IPS DF 4.7 (cell line): Measurements from ENCODE around the gene TYW3.
"Not testable (repeated sequence)": the region's sequence is repeated elsewhere in the genome, so short reads cannot be mapped to it uniquely, and the experiment has no call there.

ENCODE experiments used
- DNase-seq: peaks from one replicate; pipeline ENCODE4 v3.0.0-alpha.2; 2013; ENCODE audit warnings: low spot score; ENCODE audit errors: extremely low read depth

The TYW3 gene

GRCh38 chr1:74731399-74732052, 1.4 kb upstream of the TYW3 start:
- DNase-seq: no peak

GRCh38 chr1:74732071-74732946, 643 bp upstream of the TYW3 start:
- DNase-seq: not testable (repeated sequence)

- peak; percentile 38 for DNase-seq
Observed at GRCh38 chr1:74733604-74734484, 892 bp downstream of the TYW3 start.

- DNase-seq: no peak
Observed at GRCh38 chr1:74737333-74737732, 4.4 kb downstream of the TYW3 start.

GRCh38 chr1:74740307-74740980, 7.5 kb downstream of the TYW3 start:
- not testable (repeated sequence) for DNase-seq

GRCh38 chr1:74745247-74745646, 12.3 kb downstream of the TYW3 start:
- DNase-seq: not testable (repeated sequence)

GRCh38 chr1:74748960-74749359, 16.0 kb downstream of the TYW3 start:
- DNase-seq: no peak

- DNase-seq: no peak
Observed at GRCh38 chr1:74753104-74753503, 20.2 kb downstream of the TYW3 start.

- no peak for DNase-seq
Observed at GRCh38 chr1:74755475-74755874, 22.5 kb downstream of the TYW3 start.

- not testable (repeated sequence) for DNase-seq
Observed at GRCh38 chr1:74756650-74757049, 23.7 kb downstream of the TYW3 start.

GRCh38 chr1:74763807-74764206, 30.9 kb downstream of the TYW3 start:
- no peak for DNase-seq

- DNase-seq: no peak
Observed at GRCh38 chr1:74766579-74766978, 33.6 kb downstream of the TYW3 start.

- peak; percentile 46 for DNase-seq
Observed at GRCh38 chr1:74767490-74767889, 34.5 kb downstream of the TYW3 start.

- DNase-seq: no peak
Observed at GRCh38 chr1:74771913-74772515, 39.1 kb downstream of the TYW3 start.

GRCh38 chr1:74772945-74773344, 40.0 kb downstream of the TYW3 start:
- no peak for DNase-seq

GRCh38 chr1:74773582-74773981, 40.6 kb downstream of the TYW3 start:
- no peak for DNase-seq

GRCh38 chr1:74775735-74776134, 42.8 kb downstream of the TYW3 start:
- no peak for DNase-seq

GRCh38 chr1:74777525-74777924, 44.6 kb downstream of the TYW3 start:
- DNase-seq: no peak

- no peak for DNase-seq
Observed at GRCh38 chr1:74779750-74780149, 46.8 kb downstream of the TYW3 start.

GRCh38 chr1:74780594-74780993, 47.6 kb downstream of the TYW3 start:
- DNase-seq: no peak

GRCh38 chr1:74785944-74786343, 53.0 kb downstream of the TYW3 start:
- no peak for DNase-seq
